Esophagus squamous epithelium (tissue), 5 donors: ENCODE results near the gene UBE2N. TPM values are rescaled to one million over a fixed set of nuclear protein-coding genes. Genes with fewer than 3 reads are reported as not detected.
A peak's percentile ranks its signal among the peaks of the same experiment; 100 is the strongest.
"Not testable (repeated sequence)": the region's sequence is repeated elsewhere in the genome, so short reads cannot be mapped to it uniquely, and the experiment has no call there.

Experiments used
- DNase-seq: peaks from one replicate; lab custom pipeline; 2025; lab: John Stamatoyannopoulos, UW
- H3K27ac ChIP-seq, 4 donors: fragments of 200-600 bp; sonication (generic); one replicate each; pipeline ENCODE4 v1.5.1; 2016 to 2019; ENCODE audit warnings: mild to moderate bottlenecking in 1 of 4
- H3K27me3 ChIP-seq, 4 donors: fragments of 200-600 bp; sonication (generic); 1 replicate in 3 of 4; 2 replicates in 1 of 4; pipeline versions ENCODE4 v1.5.1 to v1.6.0; 2017 to 2021; ENCODE audit warnings: antibody characterized with exemption in 1 of 4
- H3K36me3 ChIP-seq, 3 donors: fragments of 200-600 bp; sonication (generic); one replicate each; pipeline ENCODE4 v1.5.1; 2016 to 2019
- H3K4me1 ChIP-seq, 3 donors: fragments of 200-600 bp; sonication (generic); one replicate each; pipeline ENCODE4 v1.5.1; 2017 to 2019
- H3K4me3 ChIP-seq, 4 donors: fragments of 200-600 bp; sonication (generic); 1 replicate in 3 of 4; 2 replicates in 1 of 4; pipeline ENCODE4 v1.5.1; 2016 to 2019; ENCODE audit warnings: mild to moderate bottlenecking in 2 of 4, moderate library complexity in 1 of 4
- H3K9me3 ChIP-seq, 3 donors: fragments of 200-600 bp; sonication (generic); one replicate each; pipeline ENCODE4 v1.5.1; 2016 to 2019
- CTCF ChIP-seq, 6 experiments: fragments of 450-650 bp in 4 of 6; fragments of 200-600 bp in 2 of 6; sonication (generic) in 2 of 6; IDR thresholded peaks; one replicate each; pipeline ENCODE4 v1.5.1; 2016 to 2019; ENCODE audit warnings: antibody characterized with exemption in 6 of 6, mild to moderate bottlenecking in 4 of 6, moderate library complexity in 4 of 6
- POLR2A ChIP-seq, 4 donors: fragments of 450-650 bp; IDR thresholded peaks; one replicate each; pipeline ENCODE4 v1.6.1; 2017; ENCODE audit warnings: antibody characterized with exemption in 4 of 4, mild to moderate bottlenecking in 4 of 4, moderate library complexity in 3 of 4
- WGBS, 2 donors: methylation state at CpG; one replicate each; pipeline ENCODE4 v1.1.5; 2018; 5-methylcytosine and 5-hydroxymethylcytosine counted together
- intact Hi-C: fragments of 100-400 bp; cut with DNase I; formaldehyde crosslinking; loops from one replicate; pipeline ENCODE4 v1.15.0; 2022
- total RNA-seq, 4 donors: library from RNA; depleted of rRNA; stranded (reverse); fragments of >200 nt; gene quantifications; one replicate each; pipeline ENCODE4 v1.1.0, GENCODE V29; 2016
- donor health status: DM: yes; HTN: yes; CAD: no.

The UBE2N gene
- total RNA-seq, 4 donors from 2014 or later, result 32.6 to 52.8 (median 43.3) TPM

DNA sequence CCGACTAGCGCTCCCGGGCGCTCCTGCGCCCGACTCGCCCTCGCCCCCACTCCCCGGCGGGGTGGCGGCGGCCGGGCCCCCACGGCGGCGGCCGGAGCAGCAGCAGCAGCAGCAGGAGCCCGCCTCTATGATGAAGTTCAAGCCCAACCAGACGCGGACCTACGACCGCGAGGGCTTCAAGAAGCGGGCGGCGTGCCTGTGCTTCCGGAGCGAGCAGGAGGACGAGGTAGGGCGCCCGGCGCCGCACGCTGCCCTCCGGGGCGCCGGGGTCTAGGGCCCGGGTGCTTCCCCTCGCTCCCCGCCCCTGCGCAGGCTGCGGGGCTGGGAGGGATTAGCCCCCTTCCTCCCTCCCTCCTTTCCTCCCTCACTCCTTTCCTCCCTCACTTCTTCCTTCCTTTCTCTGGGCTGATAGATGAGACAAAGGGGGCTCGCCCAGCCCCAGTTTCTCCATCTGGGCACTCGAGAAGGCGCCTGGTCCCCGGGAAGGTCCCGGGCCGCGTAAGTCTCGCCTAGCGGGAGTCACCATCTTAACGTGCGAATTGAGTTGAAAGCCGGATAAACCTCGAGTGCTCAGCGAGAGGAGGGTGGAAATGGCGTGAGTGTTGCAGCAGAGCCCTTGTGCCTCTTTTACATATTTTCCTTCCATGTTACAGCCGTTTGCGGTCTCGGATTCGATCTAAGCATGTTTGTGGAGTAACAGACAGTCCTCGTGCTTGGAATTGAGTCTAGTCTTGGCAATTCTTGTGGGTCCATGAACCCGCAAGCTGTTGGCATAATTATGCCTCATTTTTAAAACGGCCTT lies 63.4 kb downstream of the UBE2N start:
- H3K4me3 ChIP-seq, result peak overlapping the region; percentile 91 to 94 (median 93)
- intact Hi-C loops, result not testable (repeated sequence)

GRCh38 chr12:93377252-93378195 lies 64.2 kb downstream of the UBE2N start, which contains the start of gene NUDT4:
Gene NUDT4, plus strand, starts transcription at chr12:93377925. Its CDS starts 398 bp downstream, at chr12:93378323.
- Histone ChIP-seq H3K27me3 (no peaks in the 10 kb centered on the region), H3K4me1 (peaks cover 31 to 51% (median 33%) of the 10 kb centered on the region in 3 donors), H3K36me3 (no peaks in the 10 kb centered on the region), H3K27ac (peak within 1 kb of the TSS; percentile 93 to 97 (median 96)), H3K4me3 (peak within 1 kb of the TSS; percentile 91 to 94 (median 93)), H3K9me3 (no peaks in the 10 kb centered on the region)
- intact Hi-C loops, result no loop called here
- TF ChIP-seq CTCF (IDR thresholded peaks at IDR 0.05) (no peak), POLR2A (IDR thresholded peaks at IDR 0.05) (peak in 3 of 4 donors; percentile 52 to 97 (median 89))
- 1 to 11% methylated on average over 16 to 17 of the region's 79 CpGs for WGBS, 2 donors
- peak; percentile 85 for DNase-seq

More for the DNA sequence above, 63.4 kb downstream of the UBE2N start:
- Histone ChIP-seq H3K27ac (peak overlapping the region; percentile 93 to 97 (median 96)), H3K4me1 (peaks cover 32 to 54% (median 33%) of the 10 kb centered on the region in 3 donors)
- 0 to 1% methylated on average over 15 to 38 of the region's 64 CpGs for WGBS, 2 donors
- DNase-seq, H3K9me3 ChIP-seq, H3K27me3 ChIP-seq, H3K36me3 ChIP-seq: not testable (repeated sequence)
- peak in 1 of 4 donors; percentile 41 for TF ChIP-seq POLR2A (IDR thresholded peaks at IDR 0.05)

GRCh38 chr12:93376436-93377251 lies 65.1 kb downstream of the UBE2N start:
- H3K36me3 ChIP-seq, result no peaks in the 10 kb centered on the region
- intact Hi-C loops, result no loop called here
- H3K27ac ChIP-seq, result peak overlapping the region in 3 of 4 donors; percentile 93 to 97 (median 97)
- H3K4me3 ChIP-seq, result peak overlapping the region in 3 of 4 donors; percentile 93 to 94 (median 93)
- H3K27me3 ChIP-seq, result no peaks in the 10 kb centered on the region
- H3K4me1 ChIP-seq, result peaks cover 24 to 44% (median 28%) of the 10 kb centered on the region in 3 donors
- no peak for TF ChIP-seq CTCF (IDR thresholded peaks at IDR 0.05)
- 45 to 87% methylated on average over 9 to 10 of the region's 10 CpGs for WGBS, 2 donors
- DNase-seq, result no peak
- no peaks in the 10 kb centered on the region for H3K9me3 ChIP-seq

- H3K4me3 ChIP-seq, result peak overlapping the region in 1 of 4 donors; percentile 93
Measured at GRCh38 chr12:93375906-93376305, 65.8 kb downstream of the UBE2N start.

More at GRCh38 chr12:93375906-93376305, 65.8 kb downstream of the UBE2N start:
- peak overlapping the region in 3 of 4 donors; percentile 93 to 97 (median 97) for H3K27ac ChIP-seq
- TF ChIP-seq CTCF (IDR thresholded peaks at IDR 0.05), result no peak
- no peak for TF ChIP-seq POLR2A (IDR thresholded peaks at IDR 0.05)
- DNase-seq, result no peak
- H3K36me3 ChIP-seq, result no peaks in the 10 kb centered on the region
- no peaks in the 10 kb centered on the region for H3K27me3 ChIP-seq
- H3K9me3 ChIP-seq, result no peaks in the 10 kb centered on the region
- H3K4me1 ChIP-seq, result peaks cover 17 to 37% (median 22%) of the 10 kb centered on the region in 3 donors
- 92 to 98% methylated on average over 6 of the region's 6 CpGs for WGBS, 2 donors
- intact Hi-C loops, result no loop called here
